DMS 273 treated with DMSO at 0.1 percent for 48 hours (cell line): ENCODE results near the gene CCDC71.
A peak's percentile ranks its signal among the peaks of the same experiment; 100 is the strongest.

Source experiments
- DNase-seq: peaks from one replicate; lab custom pipeline; 2025; lab: John Stamatoyannopoulos, UW

CCDC71 gene

DNA sequence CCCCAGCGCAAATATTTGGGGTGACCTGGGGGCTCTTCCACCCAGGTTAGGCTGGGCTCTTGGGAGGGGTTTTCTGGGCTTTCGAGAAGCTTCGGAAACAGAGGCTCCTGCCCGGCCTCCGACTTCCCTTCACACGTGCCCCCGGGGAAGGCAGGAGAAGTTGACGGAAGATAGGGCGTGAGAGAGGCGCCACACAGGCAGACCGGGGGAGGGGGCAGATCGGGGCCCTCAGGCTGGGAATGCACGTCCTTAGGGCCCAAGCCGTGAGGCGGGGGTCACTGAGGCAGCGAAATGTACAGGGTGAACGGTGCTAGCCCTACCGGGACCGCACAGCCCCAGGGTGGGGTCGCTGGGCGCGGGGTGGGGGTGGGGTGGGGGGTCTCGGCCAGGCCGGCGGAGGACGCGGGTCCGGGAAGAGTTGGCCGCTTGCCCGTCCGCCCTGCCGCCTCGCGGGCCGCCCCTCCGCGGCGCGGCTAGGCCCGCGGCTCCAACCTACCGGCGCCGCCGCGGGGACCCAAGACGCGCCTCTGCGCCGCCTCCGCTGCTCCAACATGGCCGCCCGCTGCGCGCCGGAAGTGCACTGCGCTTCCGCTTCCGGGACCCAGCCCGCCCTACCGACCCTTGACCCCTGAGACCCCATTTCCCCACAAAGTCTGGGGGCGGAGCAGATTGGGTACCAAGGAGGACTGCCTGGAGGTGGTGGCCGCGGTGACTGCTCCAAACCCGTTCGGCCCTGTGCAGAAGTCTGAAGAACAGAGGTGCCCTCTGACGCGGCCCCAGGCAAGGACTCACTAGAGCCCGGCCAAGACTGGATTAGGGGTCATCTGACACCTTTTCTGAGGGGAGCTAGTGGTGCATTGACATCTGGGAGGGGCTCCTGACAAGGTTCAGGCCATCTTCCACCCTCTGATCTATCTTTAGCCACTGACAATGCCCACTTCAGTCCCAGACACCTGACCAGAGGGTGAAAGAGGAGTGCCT is at the start of gene CCDC71:
Gene CCDC71 (minus strand): TSS at position 561 of the 981 bp plus-strand sequence. CDS start 2,123 bp downstream, outside the sequence.
- DNase-seq = no peak

DNA sequence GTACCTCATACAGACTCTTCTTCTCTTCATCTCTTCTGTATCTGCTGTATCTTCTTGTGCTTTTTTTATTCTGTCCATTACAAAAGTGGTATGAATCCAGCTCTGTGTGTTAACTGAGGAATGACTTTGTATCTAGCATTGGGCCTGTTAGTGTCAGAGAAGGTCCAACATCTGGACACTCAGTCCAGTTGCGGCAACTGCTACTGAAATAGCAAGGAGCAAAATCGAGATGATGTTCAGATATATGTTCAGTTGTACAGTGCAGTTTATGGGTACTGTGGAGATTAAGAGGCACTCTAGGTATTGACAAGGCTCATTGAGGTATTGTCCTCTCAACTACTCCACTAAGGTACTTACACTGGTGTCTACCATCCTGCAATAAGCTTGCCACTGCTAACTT is 47.9 kb upstream of the CCDC71 start:
- DNase-seq = no peak

DNA sequence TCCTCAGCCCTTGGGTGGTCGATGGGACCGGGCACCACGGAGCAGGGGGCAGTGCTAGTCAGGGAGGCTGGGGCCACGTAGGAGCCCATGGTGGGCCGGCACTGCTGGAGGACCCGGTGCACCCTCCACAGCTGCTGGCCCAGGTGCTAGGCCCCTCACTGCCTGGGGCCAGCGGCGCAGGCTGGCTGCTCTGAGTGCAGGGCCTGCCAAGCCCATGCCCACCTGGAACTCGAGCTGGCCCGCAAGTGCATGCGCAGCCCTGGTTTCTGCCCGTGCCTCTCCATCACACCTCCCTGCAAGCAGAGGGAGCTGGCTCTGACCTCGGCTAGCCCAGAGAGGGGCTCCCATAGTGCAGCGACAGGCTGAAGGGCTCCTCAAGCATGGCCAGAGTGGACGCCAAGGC is 47.4 kb upstream of the CCDC71 start:
- no peak for DNase-seq

DNA sequence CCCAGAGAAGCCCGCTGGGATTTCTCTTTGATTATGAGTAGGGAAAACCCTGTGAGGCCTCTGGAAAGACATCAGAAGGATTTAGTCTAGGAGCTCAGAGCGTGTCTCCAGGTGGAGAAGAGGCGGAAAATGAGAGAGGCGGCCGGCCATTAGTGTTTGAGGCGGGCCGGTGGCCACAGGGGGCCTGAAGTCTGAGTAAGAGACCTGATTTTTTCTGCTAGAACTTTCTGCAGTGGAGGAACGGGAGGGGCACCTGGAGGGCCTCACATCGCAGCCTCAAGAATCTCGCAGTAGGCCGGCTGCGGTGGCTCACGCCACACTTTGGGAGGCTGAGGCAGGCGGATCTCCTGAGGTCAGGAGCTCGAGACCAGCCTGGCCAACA is 33.8 kb upstream of the CCDC71 start:
- no peak for DNase-seq

DNA sequence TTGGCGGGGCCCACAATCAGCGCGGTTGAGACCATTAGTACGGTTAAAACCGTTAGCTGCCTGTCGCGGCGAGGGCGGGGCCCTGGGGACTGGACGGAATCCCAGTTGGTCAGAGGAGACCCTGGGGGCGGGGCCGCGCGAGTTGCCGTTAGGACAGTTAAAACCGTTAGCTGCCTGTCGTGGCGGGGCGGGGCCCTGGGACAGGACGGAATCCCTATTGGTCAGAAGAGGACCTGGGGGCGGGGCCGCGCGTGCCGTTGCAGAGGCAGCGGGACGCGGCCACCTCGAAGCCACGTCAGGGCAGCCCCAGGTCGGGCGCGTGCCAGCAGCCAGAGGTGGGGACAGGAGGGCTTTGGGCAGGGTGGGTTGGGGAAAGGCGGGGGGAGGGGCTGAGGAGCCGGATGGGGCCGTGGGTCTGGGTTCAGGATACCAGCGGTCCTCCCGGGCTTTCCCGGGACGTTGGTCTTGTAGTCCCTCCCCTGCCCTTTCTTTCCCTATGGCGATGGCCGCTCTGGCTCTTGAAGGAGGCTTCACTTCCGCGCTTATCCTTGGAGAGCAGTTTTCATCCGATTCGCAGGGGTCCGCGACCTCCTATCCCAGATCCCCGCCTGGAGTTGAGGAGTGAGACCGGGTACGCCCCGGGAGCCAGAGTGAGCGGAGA is 33.2 kb upstream of the CCDC71 start:
- DNase-seq = no peak

DNA sequence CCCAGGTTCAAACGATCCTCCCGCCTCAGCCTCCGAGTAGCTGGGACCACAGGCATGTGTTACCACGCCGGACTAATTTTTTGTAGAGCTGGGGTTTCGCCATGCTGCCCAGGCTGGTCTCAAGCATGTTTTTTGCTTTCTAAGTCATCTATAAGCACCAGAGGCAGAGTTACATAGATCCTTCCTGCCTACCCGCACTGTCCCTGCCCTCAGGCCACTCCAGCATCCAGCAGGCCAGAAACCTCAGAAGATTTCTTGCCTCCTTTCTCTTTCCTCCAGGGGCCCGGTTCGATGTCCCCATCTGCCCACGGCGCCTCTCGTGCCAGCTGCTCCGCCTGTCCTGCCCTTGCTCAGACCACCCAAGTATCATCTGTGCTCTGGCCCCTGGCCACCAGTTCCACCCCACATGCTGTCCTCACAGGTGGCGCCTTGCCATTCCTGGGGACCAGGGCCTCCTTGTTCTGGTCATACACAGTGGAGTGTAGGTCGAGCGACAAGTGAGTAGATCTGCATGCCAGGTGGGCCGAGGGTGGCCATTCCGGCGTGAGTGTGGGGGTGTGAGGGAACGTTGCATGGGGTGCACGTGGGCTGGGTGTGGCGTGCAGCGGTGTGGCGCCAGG is 32.6 kb upstream of the CCDC71 start:
- DNase-seq = no peak

DNA sequence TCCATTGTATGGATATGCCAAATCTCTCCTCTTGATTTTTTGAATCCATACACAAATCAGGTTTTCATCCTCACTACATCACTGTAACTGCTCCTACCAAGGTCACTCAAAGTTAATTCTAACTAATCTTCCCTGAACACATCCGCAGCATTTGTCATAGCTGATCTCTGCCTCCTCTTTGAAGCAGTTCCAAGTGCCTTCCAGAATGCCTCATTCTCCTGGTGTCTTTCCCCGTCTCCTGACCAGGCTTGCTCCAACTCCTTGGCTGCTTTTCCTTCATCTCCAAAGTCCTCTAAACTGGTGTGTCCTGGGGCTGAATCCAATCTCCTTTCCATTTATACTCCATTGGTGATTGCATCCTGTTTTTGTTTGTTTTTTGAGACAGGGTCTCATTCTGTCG is 32.0 kb upstream of the CCDC71 start:
- no peak for DNase-seq

DNA sequence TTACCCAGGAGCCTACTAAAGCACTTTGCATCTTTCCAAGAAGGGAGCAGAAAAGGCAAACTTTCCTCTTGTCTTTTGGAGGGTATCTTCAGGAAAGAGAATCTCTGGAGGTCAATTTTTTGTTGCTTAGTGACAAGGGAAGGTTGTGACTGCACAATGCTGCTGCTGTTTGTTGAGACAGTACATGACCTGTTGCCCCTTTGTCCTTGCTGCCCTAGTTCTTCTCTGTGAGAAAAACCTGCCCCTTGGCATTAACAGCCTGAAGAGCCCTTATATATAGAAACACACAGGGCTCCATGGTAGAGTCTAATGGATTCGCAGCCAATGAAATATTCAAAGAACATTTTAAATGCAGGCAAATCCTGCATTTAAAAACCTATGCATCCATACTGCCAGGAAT is 25.6 kb upstream of the CCDC71 start:
- DNase-seq = no peak

DNA sequence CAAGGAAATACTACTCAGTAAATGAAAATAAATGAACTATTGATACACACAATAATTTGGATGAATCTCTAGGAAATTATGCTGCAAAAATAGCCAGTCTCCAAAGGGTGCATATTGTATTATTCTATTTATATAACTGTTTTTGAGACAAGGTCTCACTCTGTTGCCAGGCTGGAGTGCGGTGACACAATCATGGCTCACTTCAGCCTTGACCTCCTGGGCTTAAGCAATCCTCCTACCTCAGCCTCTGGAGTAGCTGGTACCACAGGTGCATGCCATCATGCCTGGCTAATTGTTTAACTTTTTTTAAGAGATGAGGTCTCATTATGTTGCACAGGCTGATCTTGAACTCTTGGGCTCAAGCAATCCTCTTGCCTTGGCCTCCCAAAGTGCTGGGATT is 17.7 kb upstream of the CCDC71 start:
- DNase-seq = no peak

DNA sequence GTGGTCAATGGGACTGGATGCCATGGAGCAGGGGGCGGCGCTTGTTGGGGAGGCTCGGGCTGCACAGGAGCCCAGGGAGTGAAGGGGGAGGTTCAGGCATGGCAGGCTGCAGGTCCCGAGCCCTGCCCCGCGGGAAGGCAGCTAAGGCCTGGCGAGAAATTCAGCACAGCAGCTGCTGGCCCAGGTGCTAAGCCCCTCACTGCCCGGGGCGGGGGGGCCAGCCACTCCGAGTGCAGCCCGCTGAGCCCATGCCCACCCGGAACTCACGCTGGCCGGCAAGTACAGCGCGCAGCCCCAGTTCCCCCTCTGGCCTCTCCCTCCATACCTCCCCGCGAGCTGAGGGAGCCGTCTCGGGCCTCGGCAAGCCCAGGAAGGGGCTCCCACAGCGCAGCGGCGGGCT is 16.6 kb upstream of the CCDC71 start:
- no peak for DNase-seq

DNA sequence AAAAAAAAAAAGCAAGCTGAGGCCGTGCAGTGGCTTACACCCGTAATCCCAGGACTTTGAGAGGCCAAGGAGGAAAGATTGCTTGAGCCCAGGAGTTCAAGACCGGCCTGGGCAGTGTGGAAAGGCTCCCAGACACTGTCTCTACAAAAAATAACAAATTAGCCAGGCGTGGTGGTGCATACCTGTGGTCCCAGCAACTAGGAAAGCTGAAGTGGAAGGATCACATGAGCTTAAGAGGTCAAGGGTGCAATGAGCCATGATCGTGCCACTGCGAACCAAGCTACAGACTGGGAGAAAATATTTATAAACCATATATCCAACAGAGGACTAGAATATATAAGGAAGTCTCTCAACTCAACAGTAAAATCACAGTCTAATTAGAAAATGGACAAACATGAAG is 15.2 kb upstream of the CCDC71 start:
- DNase-seq = no peak

DNA sequence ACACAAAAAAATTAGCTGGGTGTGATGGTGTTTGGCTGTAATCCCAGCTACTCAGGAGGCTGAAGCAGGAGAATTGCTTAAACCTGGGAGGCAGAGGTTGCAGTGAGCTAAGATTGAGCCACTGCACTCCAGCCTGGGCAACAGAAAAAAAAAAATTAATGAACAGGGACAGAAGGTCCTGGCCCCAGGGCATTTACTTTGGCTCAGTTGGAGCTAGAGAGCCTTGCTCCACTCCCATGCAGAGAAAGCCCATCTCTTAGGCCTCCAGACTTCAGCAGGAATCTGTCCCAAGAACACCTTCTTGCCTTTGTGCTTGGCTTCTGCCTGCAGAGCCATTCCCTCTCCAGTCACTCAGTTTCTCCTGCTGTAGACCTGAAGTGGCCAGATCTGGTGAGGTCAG is 14.0 kb upstream of the CCDC71 start:
- DNase-seq = no peak

DNA sequence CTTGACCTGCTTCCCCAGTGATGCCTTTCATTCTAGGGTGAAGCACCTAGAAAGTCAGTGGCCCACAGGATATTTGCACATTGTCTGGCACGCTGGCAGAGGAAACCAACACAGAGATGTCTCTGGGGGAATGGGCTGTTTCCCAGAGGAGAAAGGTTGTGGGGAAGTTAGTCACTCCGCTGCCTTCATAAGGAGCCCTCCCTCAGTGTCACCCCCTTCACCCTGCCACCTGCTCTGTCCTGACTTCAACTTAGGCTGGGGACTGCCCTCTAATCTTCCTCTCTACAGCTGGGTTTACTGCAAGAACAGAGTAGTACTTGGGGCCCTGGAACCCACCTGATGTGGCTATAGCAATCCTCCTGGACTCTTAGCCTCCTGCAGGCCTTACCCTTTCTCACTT is 10.9 kb upstream of the CCDC71 start:
- DNase-seq = no peak

DNA sequence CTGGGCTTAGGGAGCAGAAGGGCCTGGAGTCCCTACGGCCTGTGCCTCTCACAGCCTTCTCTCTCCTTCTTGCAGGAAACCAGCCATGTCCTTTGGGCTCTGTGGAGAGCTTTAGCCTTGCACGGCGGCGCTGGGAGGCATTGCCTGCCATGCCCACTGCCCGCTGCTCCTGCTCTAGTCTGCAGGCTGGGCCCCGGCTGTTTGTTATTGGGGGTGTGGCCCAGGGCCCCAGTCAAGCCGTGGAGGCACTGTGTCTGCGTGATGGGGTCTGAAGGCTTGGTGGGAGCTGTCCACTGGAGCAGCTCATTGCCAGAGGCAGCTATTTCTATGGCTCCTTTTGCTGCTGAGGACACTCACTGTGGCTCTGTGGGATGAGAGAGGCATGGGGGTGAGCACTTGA is 9.4 kb upstream of the CCDC71 start:
- DNase-seq = no peak

DNA sequence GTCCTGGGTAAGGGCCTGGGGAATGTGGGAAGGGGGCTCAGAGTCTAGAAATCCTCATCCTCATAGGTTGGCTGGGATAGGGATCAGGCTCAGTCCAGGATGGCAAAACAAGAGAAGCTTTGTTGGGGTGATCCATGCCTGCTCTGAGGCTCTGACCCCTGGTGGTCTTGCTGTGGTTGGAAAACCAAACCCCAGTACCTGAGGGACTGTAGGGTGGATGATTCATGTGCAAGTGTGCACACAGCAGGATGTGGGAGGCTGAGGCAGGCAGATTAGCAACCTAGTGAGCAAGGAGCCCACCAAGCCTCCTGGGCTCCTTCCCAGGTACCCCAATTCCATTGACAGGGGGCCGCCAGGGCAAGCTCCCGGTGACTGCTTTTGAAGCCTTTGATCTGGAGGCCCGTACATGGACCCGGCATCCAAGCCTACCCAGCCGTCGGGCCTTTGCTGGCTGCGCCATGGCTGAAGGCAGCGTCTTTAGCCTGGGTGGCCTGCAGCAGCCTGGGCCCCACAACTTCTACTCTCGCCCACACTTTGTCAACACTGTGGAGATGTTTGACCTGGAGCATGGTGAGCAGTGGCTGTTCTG is 8.4 kb upstream of the CCDC71 start:
- DNase-seq = no peak

DNA sequence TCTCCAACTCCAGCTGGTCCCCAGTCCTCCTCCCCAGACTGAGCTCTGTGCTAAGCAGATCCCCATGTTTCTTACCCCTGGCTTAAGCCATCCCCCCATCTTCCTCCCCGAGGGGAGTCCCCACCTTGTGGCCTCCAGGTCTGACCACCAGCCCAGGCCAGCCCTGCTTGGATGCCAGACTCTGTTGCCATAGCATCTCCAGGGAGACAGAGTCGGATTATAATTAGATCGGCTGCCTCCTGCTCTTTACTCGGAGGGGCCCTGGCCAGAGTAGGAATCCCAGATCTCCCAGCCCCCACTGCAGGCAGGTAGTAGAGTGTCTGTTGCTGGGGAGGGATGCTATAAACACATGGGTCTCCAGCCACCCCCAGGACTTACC is 7.7 kb upstream of the CCDC71 start:
- DNase-seq = no peak

DNA sequence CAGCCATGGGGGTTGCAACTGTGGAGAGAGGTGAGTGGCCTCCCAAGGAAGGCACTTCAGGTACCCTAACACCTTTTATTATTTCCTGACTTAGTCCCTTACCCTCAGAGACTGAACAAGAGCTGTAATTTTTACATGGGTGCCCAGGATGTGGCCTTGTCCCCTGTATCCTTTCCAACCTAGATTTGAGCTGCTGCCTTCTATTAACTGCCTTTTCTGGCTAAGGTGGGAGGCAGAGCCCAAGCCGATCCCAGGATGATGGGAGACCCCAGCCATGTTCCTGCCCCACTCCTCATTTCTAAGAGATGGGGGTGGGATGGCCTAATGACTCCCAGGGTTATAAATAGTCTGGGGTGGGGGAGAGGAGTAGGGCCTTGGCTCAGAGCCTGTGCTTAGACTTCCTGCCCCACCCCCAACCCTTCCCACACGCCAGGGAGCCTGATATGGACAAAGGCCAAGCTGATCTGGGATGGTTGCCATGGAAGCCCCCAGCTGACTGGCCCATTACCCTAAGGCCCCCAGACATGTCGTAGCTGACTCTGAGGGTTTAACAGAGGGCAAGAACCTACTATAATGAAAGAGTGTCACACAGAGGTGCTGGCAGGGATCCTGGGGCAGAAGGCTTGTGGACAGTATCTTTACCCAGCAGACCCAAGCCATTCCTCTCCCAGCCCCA is 7.1 kb upstream of the CCDC71 start:
- peak; percentile 12 for DNase-seq

DNA sequence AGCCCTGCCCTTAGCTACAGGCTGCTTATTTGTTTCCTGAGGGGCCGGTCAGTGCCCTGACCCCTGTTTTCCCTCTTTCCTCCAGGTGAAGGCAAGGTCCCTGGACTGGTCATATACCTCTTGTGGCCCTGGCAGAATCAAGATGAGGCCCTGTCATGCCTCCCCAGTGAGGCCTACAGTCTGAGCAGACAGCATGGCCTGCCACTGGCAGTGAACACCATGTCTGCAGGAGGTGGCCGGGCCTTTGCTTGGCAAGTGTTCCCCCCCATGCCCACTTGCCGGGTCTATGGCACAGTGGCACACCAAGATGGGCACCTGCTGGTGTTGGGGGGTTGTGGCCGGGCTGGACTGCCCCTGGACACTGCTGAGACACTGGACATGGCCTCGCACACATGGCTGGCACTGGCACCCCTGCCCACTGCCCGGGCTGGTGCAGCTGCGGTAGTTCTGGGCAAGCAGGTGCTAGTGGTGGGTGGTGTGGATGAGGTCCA is 6.5 kb upstream of the CCDC71 start:
- DNase-seq = no peak

DNA sequence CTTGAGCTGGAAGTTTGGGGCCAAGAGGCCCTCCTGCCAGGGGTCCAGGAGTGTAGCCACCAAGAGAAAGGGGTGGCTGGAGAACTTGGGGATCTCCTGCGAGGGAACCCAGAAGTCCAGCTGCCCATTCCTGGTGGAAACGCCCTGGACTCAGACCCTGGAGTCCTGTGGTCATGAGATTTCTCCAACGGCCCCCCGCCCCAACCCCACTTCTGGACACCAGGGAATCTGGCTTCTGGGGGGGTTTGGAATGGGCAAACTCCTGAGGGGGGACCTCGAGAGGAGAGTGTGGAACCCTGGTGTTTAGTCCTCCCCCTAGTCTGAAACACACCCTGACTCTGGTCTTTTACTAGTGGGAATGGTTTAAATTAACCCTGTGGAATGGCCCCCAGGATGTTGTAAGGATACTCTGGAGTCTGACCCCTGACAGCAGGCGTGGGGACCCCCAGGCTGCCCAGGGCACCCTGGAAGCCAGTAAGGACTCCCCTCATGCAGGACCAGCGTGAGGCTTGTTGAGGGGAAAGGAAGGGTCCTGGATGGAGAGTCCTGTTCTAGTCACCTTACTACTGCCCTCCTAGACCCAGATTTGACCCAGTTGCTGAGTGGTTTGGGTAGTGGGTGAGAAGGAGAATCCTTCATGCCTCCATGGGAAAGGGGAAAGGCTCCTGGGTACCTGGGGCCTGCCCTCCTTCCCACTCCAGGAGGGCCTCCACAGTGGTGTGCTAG is 5.8 kb upstream of the CCDC71 start:
- DNase-seq = no peak

DNA sequence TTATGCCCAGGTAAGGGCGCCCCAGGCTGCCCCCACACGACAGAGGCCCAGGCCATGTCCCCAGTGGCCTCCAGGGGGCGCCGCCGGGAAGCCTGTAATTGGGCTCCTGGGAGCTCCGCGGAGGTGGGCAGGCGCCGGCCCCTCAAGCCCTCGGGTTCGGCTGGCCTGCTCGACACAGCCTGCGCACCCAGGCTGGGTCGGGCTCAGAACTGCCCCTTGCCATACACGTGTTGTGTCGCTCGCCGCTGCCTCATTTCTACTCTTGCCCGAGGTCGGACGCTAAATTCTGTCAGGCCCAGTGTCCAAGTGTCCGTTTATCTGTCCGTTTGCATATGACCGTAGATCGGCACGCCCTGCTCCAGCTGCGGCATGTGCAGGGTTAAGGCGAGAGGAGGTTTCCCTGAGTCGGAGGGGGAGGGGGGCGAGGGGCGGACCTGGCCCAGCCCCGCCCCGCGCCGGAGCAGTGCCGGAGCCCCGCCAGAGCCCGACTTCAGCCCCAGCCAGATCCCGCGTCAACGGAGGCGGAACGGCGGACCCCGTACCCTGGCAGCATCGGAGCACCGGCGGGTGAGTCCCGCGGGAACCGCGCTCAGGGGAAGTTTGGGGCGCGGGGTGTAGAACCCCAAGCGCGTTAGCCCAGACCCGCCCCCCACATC is 5.1 kb upstream of the CCDC71 start, which contains the start of gene KLHDC8B:
Gene KLHDC8B (plus strand): TSS at position 480 of the 656 bp plus-strand sequence. CDS start 1,172 bp downstream, outside the sequence.
- no peak for DNase-seq

DNA sequence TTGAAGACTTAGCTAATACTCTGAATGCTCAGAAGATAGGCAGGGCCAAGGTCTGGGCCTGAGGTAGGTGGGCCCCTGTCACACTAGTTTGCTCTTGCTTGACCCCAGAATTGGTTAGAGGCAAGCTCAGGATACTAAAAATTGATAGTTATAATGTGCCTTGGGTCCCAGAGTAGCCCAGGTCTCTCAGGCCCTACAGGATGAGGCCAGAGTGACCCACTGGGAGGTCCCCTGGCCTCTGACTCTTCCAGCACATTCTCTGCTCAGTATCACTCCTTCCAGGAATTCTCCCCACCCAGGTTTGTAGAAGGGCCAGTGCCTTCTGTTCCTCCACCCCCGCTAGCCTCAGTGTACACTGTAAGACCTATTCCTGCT is 4.6 kb upstream of the CCDC71 start:
- no peak for DNase-seq
